Hepatocyte (in vitro differentiated cells): ENCODE results near the gene LRRC28. TPM values are rescaled to one million over a fixed set of nuclear protein-coding genes. Genes with fewer than 3 reads are reported as not detected.
A peak's percentile ranks its signal among the peaks of the same experiment; 100 is the strongest.

ENCODE experiments used
- DNase-seq: peaks from one replicate; pipeline ENCODE4 v3.0.0-alpha.2; 2016; ENCODE audit warnings: low spot score
- H2AFZ ChIP-seq: fragments of 200-600 bp; sonication (generic); 2 replicates; pipeline ENCODE4 v1.6.0; 2016; ENCODE audit warnings: antibody characterized with exemption, mild to moderate bottlenecking
- H3K27ac ChIP-seq: fragments of 200-600 bp; sonication (generic); 2 replicates; pipeline ENCODE4 v1.5.1; 2016; ENCODE audit warnings: mild to moderate bottlenecking
- H3K27me3 ChIP-seq: fragments of 200-600 bp; sonication (generic); 2 replicates; pipeline ENCODE4 v1.6.1; 2016
- H3K36me3 ChIP-seq: fragments of 200-600 bp; sonication (generic); replicated peaks from 2 replicates; pipeline ENCODE4 v1.5.1; 2016; ENCODE audit warnings: low read depth; ENCODE audit not compliant: insufficient read depth
- H3K4me1 ChIP-seq: fragments of 200-600 bp; sonication (generic); 2 replicates; pipeline ENCODE4 v1.5.1; 2016; ENCODE audit warnings: mild to moderate bottlenecking, moderate library complexity; ENCODE audit not compliant: insufficient read depth
- H3K4me2 ChIP-seq: fragments of 200-600 bp; sonication (generic); 2 replicates; pipeline ENCODE4 v1.6.0; 2016
- H3K4me3 ChIP-seq: fragments of 200-600 bp; sonication (generic); 2 replicates; pipeline ENCODE4 v1.5.1; 2016; ENCODE audit warnings: mild to moderate bottlenecking
- H3K79me2 ChIP-seq: fragments of 200-600 bp; sonication (generic); 2 replicates; pipeline ENCODE4 v1.6.0; 2017; ENCODE audit warnings: mild to moderate bottlenecking
- H3K9me2 ChIP-seq: fragments of 200-600 bp; sonication (generic); replicated peaks from 2 replicates; pipeline ENCODE4 v1.6.0; 2017; ENCODE audit warnings: mild to moderate bottlenecking; ENCODE audit not compliant: insufficient read depth
- H3K9me3 ChIP-seq: fragments of 200-600 bp; sonication (generic); 2 replicates; pipeline ENCODE4 v1.5.1; 2016; ENCODE audit warnings: low read depth, mild to moderate bottlenecking
- H4K20me1 ChIP-seq: fragments of 200-600 bp; sonication (generic); 2 replicates; pipeline ENCODE4 v1.6.0; 2016; ENCODE audit warnings: mild to moderate bottlenecking; ENCODE audit not compliant: insufficient read depth, poor library complexity, severe bottlenecking
- EZH2 ChIP-seq: fragments of 200-600 bp; sonication (generic); IDR thresholded peaks from 2 replicates; pipeline ENCODE4 v1.6.1; 2016; ENCODE audit warnings: antibody characterized with exemption, mild to moderate bottlenecking, borderline replicate concordance
- EZH2phosphoT487 ChIP-seq: fragments of 200-600 bp; sonication (generic); IDR thresholded peaks from one replicate; pipeline ENCODE4 v1.6.1; 2018; ENCODE audit warnings: antibody characterized with exemption, mild to moderate bottlenecking, low read depth, moderate library complexity; ENCODE audit not compliant: unreplicated experiment, severe bottlenecking
- WGBS: methylation state at CpG from one replicate; pipeline ENCODE4 v1.1.6; 2016; ENCODE audit warnings: low lambda C conversion rate; ENCODE audit errors: missing lambda C conversion rate; 5-methylcytosine and 5-hydroxymethylcytosine counted together
- polyA plus RNA-seq: library from polyadenylated mRNA; unstranded; fragments of >200 nt; fragmentation: Nextera tagmentation; extraction: Ambion mirVana; gene quantifications from 2 replicates; pipeline ENCODE4 v1.2.1, GENCODE V29; 2016
- total RNA-seq: library from RNA; depleted of rRNA; stranded (reverse); fragments of >200 nt; gene quantifications from 2 replicates; pipeline ENCODE4 v1.2.3, GENCODE V29; 2014
- TF ChIP-seq, protein P1 (sequence below): fragments of 200-600 bp; sonication (generic); IDR thresholded peaks from 2 replicates; pipeline ENCODE4 v1.5.1; 2016; ENCODE audit warnings: antibody characterized with exemption, mild to moderate bottlenecking; ENCODE audit not compliant: poor library complexity

The LRRC28 gene
- total and polyA plus RNA-seq, 2 experiments from 2014 or later: 32.1 to 55.5 TPM

DNA sequence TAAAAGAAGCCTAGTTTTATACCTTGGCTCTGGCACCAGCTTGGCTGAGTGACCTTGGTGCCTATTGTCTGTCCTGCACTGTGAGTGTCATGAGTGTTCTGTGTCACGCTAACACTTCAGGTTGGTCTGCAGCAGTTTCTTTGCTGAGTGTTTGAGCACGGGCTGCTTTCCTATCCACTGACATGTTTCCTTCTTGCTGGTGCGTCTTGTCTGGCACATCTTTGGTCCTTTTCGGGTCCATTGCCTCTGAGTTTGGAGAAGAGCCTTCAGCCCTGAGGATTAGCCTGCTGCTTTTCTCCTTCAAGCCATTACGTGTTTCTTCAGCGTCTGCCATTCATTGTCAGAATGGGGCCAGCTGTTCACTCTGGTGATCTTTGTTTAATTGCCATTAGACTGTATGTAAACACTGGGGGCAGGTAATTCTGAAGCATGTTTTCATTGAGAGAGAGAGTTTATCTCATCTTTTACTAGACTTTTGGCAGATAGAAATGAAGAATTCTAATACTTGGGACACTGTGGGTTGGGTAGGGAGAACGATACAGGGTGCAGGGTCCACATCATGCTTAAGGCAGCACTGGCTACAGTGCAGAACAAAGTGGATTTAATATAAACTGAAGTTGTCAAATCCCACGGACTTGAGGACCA lies 55.5 kb downstream of the LRRC28 start:
- no peaks in the 10 kb centered on the region for H4K20me1 ChIP-seq
- DNase-seq: peak; percentile 29
- peak overlapping the region; percentile 58 for H3K27ac ChIP-seq
- H3K9me3 ChIP-seq: no peaks in the 10 kb centered on the region
- no peaks in the 10 kb centered on the region for H3K79me2 ChIP-seq
- no peak overlapping the region for H3K4me3 ChIP-seq
- peak overlapping the region; percentile 67 for H3K4me2 ChIP-seq
- TF ChIP-seq EZH2phosphoT487 (no peak), EZH2 (no peak)
- TF ChIP-seq, protein P1, sequence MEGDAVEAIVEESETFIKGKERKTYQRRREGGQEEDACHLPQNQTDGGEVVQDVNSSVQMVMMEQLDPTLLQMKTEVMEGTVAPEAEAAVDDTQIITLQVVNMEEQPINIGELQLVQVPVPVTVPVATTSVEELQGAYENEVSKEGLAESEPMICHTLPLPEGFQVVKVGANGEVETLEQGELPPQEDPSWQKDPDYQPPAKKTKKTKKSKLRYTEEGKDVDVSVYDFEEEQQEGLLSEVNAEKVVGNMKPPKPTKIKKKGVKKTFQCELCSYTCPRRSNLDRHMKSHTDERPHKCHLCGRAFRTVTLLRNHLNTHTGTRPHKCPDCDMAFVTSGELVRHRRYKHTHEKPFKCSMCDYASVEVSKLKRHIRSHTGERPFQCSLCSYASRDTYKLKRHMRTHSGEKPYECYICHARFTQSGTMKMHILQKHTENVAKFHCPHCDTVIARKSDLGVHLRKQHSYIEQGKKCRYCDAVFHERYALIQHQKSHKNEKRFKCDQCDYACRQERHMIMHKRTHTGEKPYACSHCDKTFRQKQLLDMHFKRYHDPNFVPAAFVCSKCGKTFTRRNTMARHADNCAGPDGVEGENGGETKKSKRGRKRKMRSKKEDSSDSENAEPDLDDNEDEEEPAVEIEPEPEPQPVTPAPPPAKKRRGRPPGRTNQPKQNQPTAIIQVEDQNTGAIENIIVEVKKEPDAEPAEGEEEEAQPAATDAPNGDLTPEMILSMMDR: no peak
- WGBS: 32% methylated on average over 8 of the region's 8 CpGs
- no peaks in the 10 kb centered on the region for H3K36me3 ChIP-seq
- H3K27me3 ChIP-seq: no peaks in the 10 kb centered on the region
- no peaks in the 10 kb centered on the region for H3K9me2 ChIP-seq
- H3K4me1 ChIP-seq: peaks cover 21% of the 10 kb centered on the region
- peak overlapping the region; percentile 5 for H2AFZ ChIP-seq

DNA sequence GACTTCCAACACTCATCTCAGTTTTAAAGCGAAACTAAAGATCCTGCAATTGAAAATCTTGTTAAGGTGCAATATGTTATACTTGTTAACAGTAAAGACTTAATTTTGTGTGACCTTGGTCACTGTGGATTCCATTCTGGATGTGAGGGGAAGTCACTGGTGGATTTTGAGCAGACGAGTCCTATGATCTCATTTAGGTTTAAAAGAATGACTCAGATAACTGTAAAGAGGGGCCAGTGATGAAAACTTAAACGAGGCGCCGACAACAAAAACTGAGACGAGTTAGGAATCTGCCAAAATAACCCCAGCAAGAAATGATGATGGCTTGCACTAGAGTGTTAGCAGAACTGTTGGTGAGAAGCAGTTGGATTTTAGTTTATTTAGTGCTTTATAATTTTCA lies 56.5 kb downstream of the LRRC28 start:
- DNase-seq: no peak
- H3K4me2 ChIP-seq: peak overlapping the region; percentile 67

DNA sequence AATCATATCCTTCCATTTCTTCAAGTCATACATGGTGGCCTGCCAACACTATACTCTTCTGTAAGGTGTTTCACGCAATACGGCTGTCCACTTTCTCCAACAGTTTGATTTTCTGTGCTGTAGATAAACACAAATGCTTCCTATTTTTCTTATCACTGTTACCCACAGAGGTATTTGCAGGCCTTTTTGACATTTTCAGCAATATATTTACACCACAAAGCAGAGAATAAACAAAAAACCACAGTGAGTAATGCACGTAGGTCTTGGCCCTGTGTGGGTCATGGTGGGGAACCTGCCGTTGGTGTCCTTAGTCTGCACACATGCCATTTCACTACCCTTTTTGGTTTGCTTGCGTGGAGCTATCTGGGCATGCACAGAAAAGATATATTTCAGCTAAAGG lies 59.5 kb downstream of the LRRC28 start:
- Histone ChIP-seq H3K9me3 (peaks cover 11% of the 10 kb centered on the region), H4K20me1 (no peaks in the 10 kb centered on the region), H3K36me3 (no peaks in the 10 kb centered on the region), H3K4me3 (no peak overlapping the region), H3K9me2 (no peaks in the 10 kb centered on the region), H3K27ac (no peak overlapping the region), H3K27me3 (no peaks in the 10 kb centered on the region), H2AFZ (no peak overlapping the region), H3K4me1 (peaks cover 15% of the 10 kb centered on the region), H3K79me2 (no peaks in the 10 kb centered on the region), H3K4me2 (no peak overlapping the region)
- no peak for DNase-seq
- WGBS: 97% methylated on average over 5 of the region's 5 CpGs
- TF ChIP-seq EZH2: no peak
- TF ChIP-seq, protein P1: no peak
- TF ChIP-seq EZH2phosphoT487: no peak

More for the DNA sequence above, 56.5 kb downstream of the LRRC28 start:
- no peaks in the 10 kb centered on the region for H3K79me2 ChIP-seq
- TF ChIP-seq EZH2phosphoT487: no peak
- TF ChIP-seq, protein P1: no peak
- no peak for TF ChIP-seq EZH2
- peaks cover 5% of the 10 kb centered on the region for H3K9me3 ChIP-seq
- H3K36me3 ChIP-seq: no peaks in the 10 kb centered on the region
- no peak overlapping the region for H3K4me3 ChIP-seq
- no peak overlapping the region for H2AFZ ChIP-seq
- H3K4me1 ChIP-seq: peaks cover 21% of the 10 kb centered on the region
- no peaks in the 10 kb centered on the region for H3K9me2 ChIP-seq
- WGBS: 79% methylated on average over 6 of the region's 6 CpGs
- no peaks in the 10 kb centered on the region for H3K27me3 ChIP-seq
- no peaks in the 10 kb centered on the region for H4K20me1 ChIP-seq
- H3K27ac ChIP-seq: peak overlapping the region; percentile 58
